Loucy (cell line): ENCODE data around the gene SP3.

Experiments
- CTCF ChIP-seq: fragments of 200-600 bp; sonication (generic); conservative IDR thresholded peaks from 2 replicates; pipeline ENCODE4 v1.5.1; 2014; ENCODE audit warnings: mild to moderate bottlenecking, antibody characterized with exemption, low read length
- EZH2phosphoT487 ChIP-seq: fragments of 200-600 bp; IDR thresholded peaks from 2 replicates; pipeline ENCODE4 v1.6.1; 2018; ENCODE audit warnings: antibody characterized with exemption, mild to moderate bottlenecking, moderate library complexity, borderline replicate concordance

GRCh38 chr2:173956454-173956853, 8.7 kb downstream of the SP3 start:
- TF ChIP-seq CTCF (no peak), EZH2phosphoT487 (no peak)
